Tibial artery (tissue), 4 donors: ENCODE measurements around the gene MIA3.

ENCODE experiments used
- DNase-seq, 2 donors: peaks; one replicate each; pipeline ENCODE4 v3.0.0-alpha.2; 2019
- H3K27ac ChIP-seq, 2 donors: fragments of 200-600 bp; sonication (generic) in 1 of 2; 1 replicate in 1 of 2; 2 replicates in 1 of 2; pipeline ENCODE4 v1.5.1; 2018 to 2019; ENCODE audit warnings: mild to moderate bottlenecking in 1 of 2
- H3K27me3 ChIP-seq, 2 donors: fragments of 200-600 bp; sonication (generic) in 1 of 2; one replicate each; pipeline versions ENCODE4 v1.5.1 to v1.6.0; 2016 to 2019
- H3K36me3 ChIP-seq, 3 donors: fragments of 200-600 bp; sonication (generic) in 2 of 3; one replicate each; pipeline ENCODE4 v1.5.1; 2016 to 2019; ENCODE audit warnings: mild to moderate bottlenecking in 2 of 3
- H3K4me1 ChIP-seq, 4 donors: fragments of 200-600 bp; sonication (generic) in 2 of 4; 1 replicate in 3 of 4; 2 replicates in 1 of 4; pipeline ENCODE4 v1.5.1; 2016 to 2019
- H3K4me3 ChIP-seq, 2 donors: fragments of 200-600 bp; sonication (generic) in 1 of 2; 1 replicate in 1 of 2; 2 replicates in 1 of 2; pipeline ENCODE4 v1.5.1; 2018 to 2019; ENCODE audit warnings: mild to moderate bottlenecking in 2 of 2
- H3K9me3 ChIP-seq, 3 donors: fragments of 200-600 bp; sonication (generic) in 1 of 3; one replicate each; pipeline ENCODE4 v1.5.1; 2016 to 2019
- intact Hi-C: fragments of 100-400 bp; cut with DNase I; formaldehyde crosslinking; loops from one replicate; pipeline ENCODE4 v1.15.0; 2023; ENCODE audit warnings: low total_unique reads
- TF ChIP-seq, protein P1 (sequence below), 2 experiments: fragments of 200-600 bp in 1 of 2; fragments of 450-650 bp in 1 of 2; IDR thresholded peaks; one replicate each; pipeline ENCODE4 v1.5.1; 2017 to 2019; ENCODE audit warnings: antibody characterized with exemption in 2 of 2, mild to moderate bottlenecking in 1 of 2, moderate library complexity in 1 of 2

Gene MIA3

DNA sequence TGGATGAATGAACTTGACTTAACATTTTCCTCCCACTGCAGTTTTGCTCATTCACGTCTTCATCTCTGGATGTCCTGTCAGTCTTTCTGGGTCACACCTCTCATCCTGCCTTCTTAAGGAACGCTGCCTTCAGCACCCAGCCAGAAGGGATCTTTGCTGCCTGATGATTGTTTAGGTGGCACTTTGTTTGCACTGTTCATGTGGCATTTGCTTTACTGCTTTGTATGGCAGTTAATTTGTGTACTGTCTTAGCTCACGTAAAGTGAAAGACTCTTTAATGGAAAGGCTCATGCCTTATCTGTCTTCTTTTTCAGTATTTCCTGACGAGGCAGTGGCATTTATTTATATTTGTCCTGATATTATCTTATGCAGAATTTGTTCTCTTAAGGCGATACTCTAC lies 4.9 kb downstream of the MIA3 start:
- no peak overlapping the region for H3K27ac ChIP-seq
- H3K4me3 ChIP-seq: no peak overlapping the region
- TF ChIP-seq, protein P1, sequence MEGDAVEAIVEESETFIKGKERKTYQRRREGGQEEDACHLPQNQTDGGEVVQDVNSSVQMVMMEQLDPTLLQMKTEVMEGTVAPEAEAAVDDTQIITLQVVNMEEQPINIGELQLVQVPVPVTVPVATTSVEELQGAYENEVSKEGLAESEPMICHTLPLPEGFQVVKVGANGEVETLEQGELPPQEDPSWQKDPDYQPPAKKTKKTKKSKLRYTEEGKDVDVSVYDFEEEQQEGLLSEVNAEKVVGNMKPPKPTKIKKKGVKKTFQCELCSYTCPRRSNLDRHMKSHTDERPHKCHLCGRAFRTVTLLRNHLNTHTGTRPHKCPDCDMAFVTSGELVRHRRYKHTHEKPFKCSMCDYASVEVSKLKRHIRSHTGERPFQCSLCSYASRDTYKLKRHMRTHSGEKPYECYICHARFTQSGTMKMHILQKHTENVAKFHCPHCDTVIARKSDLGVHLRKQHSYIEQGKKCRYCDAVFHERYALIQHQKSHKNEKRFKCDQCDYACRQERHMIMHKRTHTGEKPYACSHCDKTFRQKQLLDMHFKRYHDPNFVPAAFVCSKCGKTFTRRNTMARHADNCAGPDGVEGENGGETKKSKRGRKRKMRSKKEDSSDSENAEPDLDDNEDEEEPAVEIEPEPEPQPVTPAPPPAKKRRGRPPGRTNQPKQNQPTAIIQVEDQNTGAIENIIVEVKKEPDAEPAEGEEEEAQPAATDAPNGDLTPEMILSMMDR (IDR thresholded peaks at IDR 0.05): no peak
- peaks cover 23 to 61% (median 35%) of the 10 kb centered on the region in 3 donors for H3K36me3 ChIP-seq
- peaks cover 0 to 16% (median 2%) of the 10 kb centered on the region in 4 donors for H3K4me1 ChIP-seq
- no peaks in the 10 kb centered on the region for H3K27me3 ChIP-seq
- intact Hi-C loops: no loop called here
- no peaks in the 10 kb centered on the region for H3K9me3 ChIP-seq
- no peak for DNase-seq

DNA sequence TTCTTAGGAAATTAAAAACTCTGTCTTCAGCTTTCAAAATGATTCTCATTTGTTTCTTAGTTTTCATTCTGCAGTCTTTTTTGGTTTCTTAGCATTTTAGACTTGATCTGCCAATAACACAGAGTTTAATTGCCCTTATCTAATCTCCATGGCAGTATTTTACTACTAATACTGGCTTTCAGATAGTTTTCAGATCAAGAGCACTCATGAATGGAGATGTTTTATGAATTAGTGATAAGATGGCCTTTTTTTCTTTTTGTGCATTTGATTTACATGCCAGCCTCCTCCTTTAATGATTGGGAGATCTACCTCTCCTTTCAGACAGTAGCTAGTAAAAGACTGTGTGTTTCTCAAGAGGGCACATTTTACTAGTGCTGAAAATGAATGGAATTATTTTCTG lies 5.6 kb downstream of the MIA3 start:
- Histone ChIP-seq H3K9me3 (no peaks in the 10 kb centered on the region), H3K36me3 (peaks cover 23 to 68% (median 42%) of the 10 kb centered on the region in 3 donors), H3K27ac (no peak overlapping the region), H3K4me1 (peaks cover 0 to 16% (median 2%) of the 10 kb centered on the region in 4 donors), H3K27me3 (no peaks in the 10 kb centered on the region), H3K4me3 (no peak overlapping the region)
- TF ChIP-seq, protein P1 (IDR thresholded peaks at IDR 0.05): no peak
- intact Hi-C loops: no loop called here
- no peak for DNase-seq

DNA sequence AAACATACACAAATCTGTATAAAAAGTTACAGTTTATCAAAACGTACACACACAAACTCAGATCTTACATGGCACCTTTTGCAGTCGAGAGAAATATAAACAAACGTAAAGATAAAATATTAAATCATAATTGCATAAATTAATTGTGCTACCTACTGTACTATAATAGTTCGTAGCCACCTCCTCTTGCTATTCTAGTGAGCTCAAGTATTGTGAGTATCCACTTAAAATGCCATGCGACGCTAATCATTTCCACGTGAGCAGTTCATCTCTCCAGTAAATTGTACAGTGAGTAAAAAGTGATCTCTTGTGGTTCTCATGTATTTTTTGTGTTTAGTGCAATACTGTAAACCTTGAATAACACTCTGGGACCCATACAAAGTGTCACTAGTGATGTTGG lies 6.3 kb downstream of the MIA3 start:
- Histone ChIP-seq H3K27ac (no peak overlapping the region), H3K4me3 (no peak overlapping the region), H3K36me3 (peaks cover 23 to 75% (median 50%) of the 10 kb centered on the region in 3 donors), H3K4me1 (peaks cover 0 to 16% (median 2%) of the 10 kb centered on the region in 4 donors), H3K9me3 (no peaks in the 10 kb centered on the region), H3K27me3 (no peaks in the 10 kb centered on the region)
- DNase-seq: no peak
- intact Hi-C loops: no loop called here
- TF ChIP-seq, protein P1 (IDR thresholded peaks at IDR 0.05): no peak

DNA sequence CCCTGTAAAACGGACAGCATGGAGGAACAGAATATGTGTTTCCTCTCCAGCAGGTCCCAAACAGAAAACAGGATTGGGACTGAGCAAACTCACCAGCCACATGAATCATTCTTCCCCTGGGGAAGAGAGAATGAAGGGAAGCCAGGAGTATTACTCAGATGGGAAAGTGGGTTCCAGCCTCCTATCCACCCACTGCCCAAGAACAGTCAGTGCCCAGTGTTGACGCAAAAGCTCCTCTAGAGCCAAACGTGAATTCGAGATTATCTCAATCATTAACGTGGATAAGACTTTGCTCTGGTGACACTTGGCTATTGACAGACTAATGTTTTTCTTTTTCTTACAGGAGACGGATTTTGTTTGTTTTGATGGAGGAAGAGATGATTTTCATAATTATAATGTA lies 9.3 kb downstream of the MIA3 start:
- H3K4me3 ChIP-seq: no peak overlapping the region
- H3K4me1 ChIP-seq: peaks cover 0 to 19% (median 0%) of the 10 kb centered on the region in 4 donors
- DNase-seq: peak; percentile 46 to 72
- no peaks in the 10 kb centered on the region for H3K27me3 ChIP-seq
- H3K9me3 ChIP-seq: no peaks in the 10 kb centered on the region
- H3K36me3 ChIP-seq: peaks cover 27 to 95% (median 69%) of the 10 kb centered on the region in 3 donors
- TF ChIP-seq, protein P1 (IDR thresholded peaks at IDR 0.05): no peak
- intact Hi-C loops: no loop called here
- H3K27ac ChIP-seq: peak overlapping the region; percentile 54

DNA sequence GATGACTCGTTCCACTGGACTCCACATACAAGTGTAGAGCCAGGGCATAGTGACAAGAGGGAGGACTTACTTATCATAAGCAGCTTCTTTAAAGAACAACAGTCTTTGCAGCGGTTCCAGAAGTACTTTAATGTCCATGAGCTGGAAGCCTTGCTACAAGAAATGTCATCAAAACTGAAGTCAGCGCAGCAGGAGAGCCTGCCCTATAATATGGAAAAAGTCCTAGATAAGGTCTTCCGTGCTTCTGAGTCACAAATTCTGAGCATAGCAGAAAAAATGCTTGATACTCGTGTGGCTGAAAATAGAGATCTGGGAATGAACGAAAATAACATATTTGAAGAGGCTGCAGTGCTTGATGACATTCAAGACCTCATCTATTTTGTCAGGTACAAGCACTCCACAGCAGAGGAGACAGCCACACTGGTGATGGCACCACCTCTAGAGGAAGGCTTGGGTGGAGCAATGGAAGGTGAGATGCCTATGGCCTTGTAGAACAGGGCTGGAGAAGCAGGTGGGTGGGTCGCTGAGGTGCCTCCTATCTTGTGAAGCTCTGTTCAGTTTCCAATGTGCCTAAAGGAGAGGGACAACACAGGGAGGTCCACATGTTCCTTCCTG lies 12.1 kb downstream of the MIA3 start:
- Histone ChIP-seq H3K27me3 (no peaks in the 10 kb centered on the region), H3K4me3 (no peak overlapping the region), H3K27ac (peak overlapping the region in 1 of 2 donors; percentile 34), H3K36me3 (peaks cover 29 to 89% (median 60%) of the 10 kb centered on the region in 3 donors), H3K4me1 (peaks cover 0 to 19% (median 0%) of the 10 kb centered on the region in 4 donors), H3K9me3 (no peaks in the 10 kb centered on the region)
- DNase-seq: no peak
- intact Hi-C loops: no loop called here
- TF ChIP-seq, protein P1 (IDR thresholded peaks at IDR 0.05): no peak
